ENCODE measurements around the gene NTN4.

- TF ChIP-seq EZH2 (IDR thresholded peaks at IDR 0.05; ENCODE audit: borderline replicate concordance, low read depth, low read length, poor library complexity, severe bottlenecking) (no peak), CTCF (conservative IDR thresholded peaks at IDR 0.05; ENCODE audit: low read depth, low read length) (no peak)
These were observed 102.6 kb downstream of the NTN4 start for GRCh38 chr12:95687937-95688336.
